B cell (primary cell): ENCODE results near the gene DEDD2. TPM values are rescaled to one million over a fixed set of nuclear protein-coding genes. Genes with fewer than 3 reads are reported as not detected.

Experiments used
- ATAC-seq: fragments of 200-7000 bp; cut with Tn5 transposase; one replicate; pipeline ENCODE4 v1.10.0; 2021; ENCODE audit warnings: low read depth, mild to moderate bottlenecking, moderate number of reproducible peaks, moderate library complexity
- CTCF ChIA-PET: fragments of 350-600 bp; sonication (Branson Sonifier 250); formaldehyde crosslinking; loops from one replicate; lab custom pipeline; 2021; ENCODE audit warnings: antibody characterized with exemption, inconsistent platforms; lab: Charles Lee
- POLR2A ChIA-PET: fragments of 350-600 bp; sonication (Branson Sonifier 250); formaldehyde crosslinking; loops from one replicate; lab custom pipeline; 2021; ENCODE audit warnings: antibody characterized with exemption; lab: Charles Lee
- DNase-seq: peaks from one replicate; pipeline ENCODE4 v3.0.0; 2013
- H2AFZ ChIP-seq: 2 replicates; pipeline ENCODE4 v1.6.1; 2012; ENCODE audit warnings: mild to moderate bottlenecking, low read depth, low read length; ENCODE audit not compliant: insufficient read depth, poor library complexity, severe bottlenecking
- H3K27ac ChIP-seq, 2 donors: 1 replicate in 1 of 2; 2 replicates in 1 of 2; pipeline ENCODE4 v1.5.1; 2012 to 2013; ENCODE audit warnings: low read length in 2 of 2, mild to moderate bottlenecking in 2 of 2, moderate library complexity in 1 of 2
- H3K27me3 ChIP-seq, 4 experiments: fragments of 200-600 bp in 1 of 4; sonication (generic) in 1 of 4; replicated peaks in 1 of 4; 1 replicate in 2 of 4; 2 replicates in 2 of 4; pipeline versions ENCODE4 v1.6.1 to v1.7.0; 2013 to 2016; ENCODE audit warnings: low read length in 3 of 4, mild to moderate bottlenecking in 2 of 4, mixed read lengths in 1 of 4, moderate library complexity in 1 of 4; ENCODE audit not compliant: insufficient read depth in 4 of 4, control insufficient read depth in 3 of 4; ENCODE audit errors: control extremely low read depth in 1 of 4
- H3K36me3 ChIP-seq, 2 experiments: replicated peaks in 1 of 2; 1 replicate in 1 of 2; 2 replicates in 1 of 2; pipeline versions ENCODE4 v1.6.1 to v1.7.1; 2013; ENCODE audit warnings: low read length in 1 of 2; ENCODE audit not compliant: insufficient read depth in 2 of 2, control insufficient read depth in 1 of 2; ENCODE audit errors: control extremely low read depth in 1 of 2, extremely low read depth in 1 of 2
- H3K4me1 ChIP-seq, 2 donors: fragments of 200-600 bp in 1 of 2; sonication (generic) in 1 of 2; 1 replicate in 1 of 2; 2 replicates in 1 of 2; pipeline versions ENCODE4 v1.5.1 to v1.6.1; 2013 to 2017; ENCODE audit warnings: low read length in 2 of 2; ENCODE audit not compliant: control insufficient read depth in 2 of 2, insufficient read depth in 2 of 2
- H3K4me2 ChIP-seq: replicated peaks from 2 replicates; pipeline ENCODE3; 2012; ENCODE audit warnings: mild to moderate bottlenecking, low read depth, low read length; ENCODE audit not compliant: poor library complexity, severe bottlenecking
- H3K4me3 ChIP-seq, 5 experiments: fragments of 200-600 bp in 1 of 5; sonication (generic) in 1 of 5; 1 replicate in 3 of 5; 2 replicates in 2 of 5; pipeline versions ENCODE4 v1.5.1 to v1.7.0; 2011 to 2016; ENCODE audit warnings: low read length in 4 of 5, mild to moderate bottlenecking in 4 of 5, low read depth in 2 of 5, control low read depth in 1 of 5, moderate library complexity in 1 of 5; ENCODE audit not compliant: insufficient read depth in 1 of 5; ENCODE audit errors: control extremely low read depth in 1 of 5, extremely low read depth in 1 of 5
- H3K79me2 ChIP-seq: fragments of 200-600 bp; sonication (generic); one replicate; pipeline ENCODE4 v1.6.0; 2016; ENCODE audit warnings: low read length; ENCODE audit not compliant: control insufficient read depth, insufficient read depth
- H3K9ac ChIP-seq: fragments of 200-600 bp; sonication (generic); 2 replicates; pipeline ENCODE4 v1.6.1; 2017; ENCODE audit warnings: mild to moderate bottlenecking, low read length, moderate library complexity
- H3K9me3 ChIP-seq, 3 donors: one replicate each; pipeline versions ENCODE4 v1.6.1 to v1.7.1; 2013; ENCODE audit warnings: low read length in 2 of 3; ENCODE audit not compliant: control insufficient read depth in 2 of 3, insufficient read depth in 1 of 3; ENCODE audit errors: control extremely low read depth in 1 of 3
- H4K20me1 ChIP-seq: 2 replicates; pipeline ENCODE4 v1.6.0; 2012; ENCODE audit warnings: mild to moderate bottlenecking, low read length; ENCODE audit not compliant: insufficient read depth, control insufficient read depth, poor library complexity, severe bottlenecking
- H3K27ac Mint-ChIP-seq: one replicate; pipeline ENCODE4 v1.8.0; 2021; ENCODE audit warnings: mixed read lengths
- H3K27me3 Mint-ChIP-seq: one replicate; pipeline ENCODE4 v1.8.0; 2021; ENCODE audit warnings: mixed read lengths
- H3K4me1 Mint-ChIP-seq: one replicate; pipeline ENCODE4 v1.8.0; 2021; ENCODE audit warnings: mixed read lengths
- H3K4me3 Mint-ChIP-seq: one replicate; pipeline ENCODE4 v1.8.0; 2021; ENCODE audit warnings: mixed read lengths
- H3K9me3 Mint-ChIP-seq: one replicate; pipeline ENCODE4 v1.8.0; 2022; ENCODE audit warnings: mixed read lengths; ENCODE audit not compliant: insufficient read depth
- CTCF ChIP-seq: fragments of 200-600 bp; IDR thresholded peaks from one replicate; pipeline ENCODE4 v1.8.0; 2022; ENCODE audit warnings: antibody characterized with exemption, mild to moderate bottlenecking
- EZH2 ChIP-seq: IDR thresholded peaks from 2 replicates; pipeline ENCODE4 v1.6.1; 2012; ENCODE audit warnings: borderline replicate concordance, low read depth, mild to moderate bottlenecking, moderate library complexity, low read length; ENCODE audit not compliant: insufficient read depth, poor library complexity, severe bottlenecking
- whole genome bisulfite sequencing: methylation state at CpG from one replicate; pipeline ENCODE4 v1.1.5; 2013; ENCODE audit warnings: missing lambda C conversion rate; ENCODE audit not compliant: insufficient coverage; 5-methylcytosine and 5-hydroxymethylcytosine counted together
- intact Hi-C: fragments of 100-400 bp; cut with micrococcal nuclease; formaldehyde crosslinking; loops from one replicate; pipeline ENCODE4 v1.10.0; 2022
- polyA plus RNA-seq: library from polyadenylated mRNA; depleted of rRNA; stranded (reverse); fragments of >200 nt; gene quantifications from 2 replicates; pipeline ENCODE4 v1.2.3, GENCODE V29; 2012
- total RNA-seq, 2 donors: library from RNA; stranded (reverse); fragments of 120-200 nt in 1 of 2; gene quantifications; 1 replicate in 1 of 2; 2 replicates in 1 of 2; pipeline versions ENCODE4 v1.2.3 to v1.2.4, GENCODE V29; 2013 to 2022

Gene DEDD2
- total and polyA plus RNA-seq, 2 donors (not counting 1 experiment from before 2014, with no cell fraction given): 52.8 to 90.6 TPM

- CTCF ChIA-PET: interaction anchor here (0.8 to 10.8 kb wide), 7 partner anchors 12 to 156 kb away, joined by 3 to 150 read pairs (median 3); partner anchors contain the start of gene POU2F2
- H3K27me3 Mint-ChIP-seq: no peaks in the 10 kb centered on the region
Measured at GRCh38 chr19:42189133-42189532, 28.3 kb downstream of the DEDD2 start.

GRCh38 chr19:42188665-42189064 lies 28.8 kb downstream of the DEDD2 start:
- no peaks in the 10 kb centered on the region for H3K27me3 Mint-ChIP-seq
- H3K27me3 ChIP-seq: no peaks in the 10 kb centered on the region
- TF ChIP-seq EZH2: no peak
- no peak for TF ChIP-seq CTCF
- ChIA-PET POLR2A (no interaction called here), CTCF (interaction anchor here (0.8 to 10.8 kb wide), 7 partner anchors 12 to 156 kb away, joined by 3 to 150 read pairs (median 3); partner anchors contain the start of gene POU2F2)
- no peak overlapping the region for H3K27ac Mint-ChIP-seq
- H3K4me1 Mint-ChIP-seq: peaks cover 28% of the 10 kb centered on the region
- ATAC-seq (no peak), DNase-seq (no peak)
- peaks cover 2% of the 10 kb centered on the region for H3K9me3 Mint-ChIP-seq
- H3K79me2 ChIP-seq: peaks cover 3% of the 10 kb centered on the region
- no peak overlapping the region for H3K4me3 ChIP-seq
- WGBS: 100% methylated on average over 1 of the region's 1 CpG
- H3K9ac ChIP-seq: no peak overlapping the region
- peaks cover 0 to 4% (median 4%) of the 10 kb centered on the region in 3 donors for H3K9me3 ChIP-seq
- H2AFZ ChIP-seq: no peak overlapping the region
- no peak overlapping the region for H3K27ac ChIP-seq
- peaks cover 16 to 20% of the 10 kb centered on the region in 2 donors for H3K4me1 ChIP-seq
- no peaks in the 10 kb centered on the region for H3K36me3 ChIP-seq
- intact Hi-C loops: no loop called here
- no peak overlapping the region for H3K4me2 ChIP-seq
- no peaks in the 10 kb centered on the region for H4K20me1 ChIP-seq
- H3K4me3 Mint-ChIP-seq: no peak overlapping the region

More at GRCh38 chr19:42189133-42189532, 28.3 kb downstream of the DEDD2 start:
- Histone ChIP-seq H3K9ac (no peak overlapping the region), H4K20me1 (no peaks in the 10 kb centered on the region), H3K36me3 (no peaks in the 10 kb centered on the region), H3K4me1 (peaks cover 15% of the 10 kb centered on the region in 2 donors), H3K79me2 (peaks cover 3% of the 10 kb centered on the region), H2AFZ (no peak overlapping the region), H3K4me2 (no peak overlapping the region), H3K9me3 (peaks cover 0 to 4% (median 4%) of the 10 kb centered on the region in 3 donors), H3K27ac (no peak overlapping the region), H3K4me3 (no peak overlapping the region), H3K27me3 (no peaks in the 10 kb centered on the region)
- H3K9me3 Mint-ChIP-seq: peaks cover 2% of the 10 kb centered on the region
- intact Hi-C loops: no loop called here
- no peak for ATAC-seq
- DNase-seq: no peak
- POLR2A ChIA-PET: no interaction called here
- TF ChIP-seq EZH2 (no peak), CTCF (no peak)
- peaks cover 30% of the 10 kb centered on the region for H3K4me1 Mint-ChIP-seq
- H3K4me3 Mint-ChIP-seq: no peak overlapping the region
- no peak overlapping the region for H3K27ac Mint-ChIP-seq
- WGBS: 88% methylated on average over 3 of the region's 3 CpGs
